HEK293T (cell line): ENCODE results near the gene ATP6V1G2.

Experiments
- ARNT ChIP-seq: fragments of 450-650 bp; IDR thresholded peaks from 2 replicates; pipeline ENCODE4 v1.6.1; 2017; ENCODE audit warnings: mild to moderate bottlenecking
- BHLHE40 ChIP-seq: fragments of 450-650 bp; IDR thresholded peaks from 2 replicates; pipeline ENCODE4 v1.6.1; 2016; ENCODE audit warnings: mild to moderate bottlenecking, moderate library complexity, borderline replicate concordance
- CTBP1 ChIP-seq: fragments of 450-650 bp; IDR thresholded peaks from 2 replicates; pipeline ENCODE4 v1.6.1; 2016; ENCODE audit warnings: borderline replicate concordance
- ELF4 ChIP-seq: fragments of 450-650 bp; IDR thresholded peaks from 2 replicates; pipeline ENCODE4 v1.6.1; 2017; ENCODE audit warnings: antibody characterized with exemption
- FOXA1 ChIP-seq: fragments of 450-650 bp; IDR thresholded peaks from 2 replicates; pipeline ENCODE4 v1.6.1; 2016; ENCODE audit warnings: mild to moderate bottlenecking
- FOXM1 ChIP-seq: fragments of 450-650 bp; IDR thresholded peaks from 2 replicates; pipeline ENCODE4 v1.6.1; 2017; ENCODE audit warnings: mild to moderate bottlenecking, borderline replicate concordance
- LEF1 ChIP-seq: fragments of 450-650 bp; IDR thresholded peaks from 2 replicates; pipeline ENCODE4 v1.6.1; 2017; ENCODE audit warnings: mild to moderate bottlenecking, borderline replicate concordance
- NFRKB ChIP-seq: fragments of 450-650 bp; IDR thresholded peaks from 2 replicates; pipeline ENCODE4 v1.6.1; 2016; ENCODE audit warnings: mild to moderate bottlenecking, moderate library complexity
- SP1 ChIP-seq: fragments of 450-650 bp; IDR thresholded peaks from 2 replicates; pipeline ENCODE4 v1.6.1; 2017
- SUZ12 ChIP-seq: fragments of 450-650 bp; IDR thresholded peaks from 2 replicates; pipeline ENCODE4 v1.6.1; 2016; ENCODE audit warnings: mild to moderate bottlenecking
- TARDBP ChIP-seq: fragments of 450-650 bp; IDR thresholded peaks from 2 replicates; pipeline ENCODE4 v1.6.1; 2016
- ZNF384 ChIP-seq: fragments of 450-650 bp; IDR thresholded peaks from 2 replicates; pipeline ENCODE4 v1.6.1; 2016

DNA sequence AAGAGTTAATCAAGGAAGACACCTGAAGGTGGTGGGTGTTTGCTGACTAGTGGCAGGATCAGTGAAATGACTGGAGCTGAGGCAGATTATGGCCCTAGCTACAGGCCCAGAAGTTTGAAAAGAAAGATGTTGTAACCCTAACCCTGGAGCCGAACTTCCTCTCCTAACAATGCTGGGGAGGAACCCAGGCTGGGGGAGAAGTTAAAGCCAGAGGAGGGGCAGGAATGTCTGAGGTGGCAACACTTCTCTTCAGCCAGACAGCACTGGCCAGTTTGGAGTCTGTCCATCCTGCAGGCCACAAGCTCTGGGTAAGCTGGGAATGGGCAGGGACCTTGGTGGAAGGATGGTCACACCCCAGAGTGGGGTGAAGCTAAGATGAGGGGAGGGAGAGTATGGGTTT is 39.6 kb upstream of the ATP6V1G2 start, which contains the start of gene LST1:
- TF ChIP-seq FOXM1 (no peak), TARDBP (no peak), ZNF384 (no peak), SP1 (no peak), ELF4 (no peak), LEF1 (no peak), FOXA1 (no peak), SUZ12 (no peak), CTBP1 (no peak), ARNT (no peak), NFRKB (no peak), BHLHE40 (no peak)
